C4-2B (cell line): ENCODE data around the gene DUSP16.

Experiments
- ZFX ChIP-seq: fragments of 450-650 bp; IDR thresholded peaks from 2 replicates; pipeline ENCODE4 v1.6.1; 2017
- TF ChIP-seq, protein P1 (sequence below): fragments of 450-650 bp; conservative IDR thresholded peaks from 2 replicates; pipeline ENCODE4 v1.5.1; 2017; ENCODE audit warnings: mild to moderate bottlenecking

GRCh38 chr12:12468575-12468974 is 94.1 kb downstream of the DUSP16 start:
- TF ChIP-seq, protein P1, sequence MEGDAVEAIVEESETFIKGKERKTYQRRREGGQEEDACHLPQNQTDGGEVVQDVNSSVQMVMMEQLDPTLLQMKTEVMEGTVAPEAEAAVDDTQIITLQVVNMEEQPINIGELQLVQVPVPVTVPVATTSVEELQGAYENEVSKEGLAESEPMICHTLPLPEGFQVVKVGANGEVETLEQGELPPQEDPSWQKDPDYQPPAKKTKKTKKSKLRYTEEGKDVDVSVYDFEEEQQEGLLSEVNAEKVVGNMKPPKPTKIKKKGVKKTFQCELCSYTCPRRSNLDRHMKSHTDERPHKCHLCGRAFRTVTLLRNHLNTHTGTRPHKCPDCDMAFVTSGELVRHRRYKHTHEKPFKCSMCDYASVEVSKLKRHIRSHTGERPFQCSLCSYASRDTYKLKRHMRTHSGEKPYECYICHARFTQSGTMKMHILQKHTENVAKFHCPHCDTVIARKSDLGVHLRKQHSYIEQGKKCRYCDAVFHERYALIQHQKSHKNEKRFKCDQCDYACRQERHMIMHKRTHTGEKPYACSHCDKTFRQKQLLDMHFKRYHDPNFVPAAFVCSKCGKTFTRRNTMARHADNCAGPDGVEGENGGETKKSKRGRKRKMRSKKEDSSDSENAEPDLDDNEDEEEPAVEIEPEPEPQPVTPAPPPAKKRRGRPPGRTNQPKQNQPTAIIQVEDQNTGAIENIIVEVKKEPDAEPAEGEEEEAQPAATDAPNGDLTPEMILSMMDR: no peak
- no peak for TF ChIP-seq ZFX
